GM13976 (cell line): ENCODE results near the gene CAMSAP1.

Experiments
- DNase-seq: peaks from one replicate; pipeline ENCODE4 v3.0.0; 2012; ENCODE audit warnings: low spot score
- CTCF ChIP-seq: IDR thresholded peaks from 2 replicates; pipeline ENCODE4 v1.5.1; 2012; ENCODE audit warnings: borderline replicate concordance, mild to moderate bottlenecking; ENCODE audit not compliant: insufficient read depth; ENCODE audit errors: extremely low read depth, missing control alignments, control extremely low read depth
- in situ Hi-C: fragments of 300-500 bp; cut with MboI; formaldehyde crosslinking; loops from one replicate; pipeline ENCODE4 v1.12.0; 2022; ENCODE audit warnings: low sequenced_read_pairs, mixed read lengths, inconsistent platforms; ENCODE audit not compliant: unreplicated experiment

Gene CAMSAP1

GRCh38 chr9:135862809-135863208 lies 44.5 kb downstream of the CAMSAP1 start:
- TF ChIP-seq CTCF: no peak
- in situ Hi-C loops: no loop called here

GRCh38 chr9:135858491-135859185 lies 48.7 kb downstream of the CAMSAP1 start:
- no peak for DNase-seq
- in situ Hi-C loops: no loop called here
- no peak for TF ChIP-seq CTCF

More at GRCh38 chr9:135862809-135863208, 44.5 kb downstream of the CAMSAP1 start:
- no peak for DNase-seq

- in situ Hi-C loops: no loop called here
- TF ChIP-seq CTCF: no peak
- no peak for DNase-seq
These were observed 49.5 kb downstream of the CAMSAP1 start for GRCh38 chr9:135857843-135858242.

GRCh38 chr9:135857371-135857786 lies 50.0 kb downstream of the CAMSAP1 start:
- in situ Hi-C loops: no loop called here
- TF ChIP-seq CTCF: no peak
- no peak for DNase-seq

GRCh38 chr9:135851748-135852147 lies 55.6 kb downstream of the CAMSAP1 start:
- TF ChIP-seq CTCF: no peak
- DNase-seq: no peak
- in situ Hi-C loops: no loop called here

- in situ Hi-C loops: no loop called here
- TF ChIP-seq CTCF: no peak
- no peak for DNase-seq
These were observed 56.6 kb downstream of the CAMSAP1 start for GRCh38 chr9:135850737-135851136.

- in situ Hi-C loops: no loop called here
- no peak for TF ChIP-seq CTCF
- no peak for DNase-seq
These were observed 58.2 kb downstream of the CAMSAP1 start for GRCh38 chr9:135849181-135849580.
